Measurements from ENCODE around the gene HDAC4. TPM values are rescaled to one million over a fixed set of nuclear protein-coding genes. Genes with fewer than 3 reads are reported as not detected.

Gene HDAC4
- total RNA-seq, 4 donors from 2014 or later = 24.8 to 82.9 (median 41.3) TPM

DNA sequence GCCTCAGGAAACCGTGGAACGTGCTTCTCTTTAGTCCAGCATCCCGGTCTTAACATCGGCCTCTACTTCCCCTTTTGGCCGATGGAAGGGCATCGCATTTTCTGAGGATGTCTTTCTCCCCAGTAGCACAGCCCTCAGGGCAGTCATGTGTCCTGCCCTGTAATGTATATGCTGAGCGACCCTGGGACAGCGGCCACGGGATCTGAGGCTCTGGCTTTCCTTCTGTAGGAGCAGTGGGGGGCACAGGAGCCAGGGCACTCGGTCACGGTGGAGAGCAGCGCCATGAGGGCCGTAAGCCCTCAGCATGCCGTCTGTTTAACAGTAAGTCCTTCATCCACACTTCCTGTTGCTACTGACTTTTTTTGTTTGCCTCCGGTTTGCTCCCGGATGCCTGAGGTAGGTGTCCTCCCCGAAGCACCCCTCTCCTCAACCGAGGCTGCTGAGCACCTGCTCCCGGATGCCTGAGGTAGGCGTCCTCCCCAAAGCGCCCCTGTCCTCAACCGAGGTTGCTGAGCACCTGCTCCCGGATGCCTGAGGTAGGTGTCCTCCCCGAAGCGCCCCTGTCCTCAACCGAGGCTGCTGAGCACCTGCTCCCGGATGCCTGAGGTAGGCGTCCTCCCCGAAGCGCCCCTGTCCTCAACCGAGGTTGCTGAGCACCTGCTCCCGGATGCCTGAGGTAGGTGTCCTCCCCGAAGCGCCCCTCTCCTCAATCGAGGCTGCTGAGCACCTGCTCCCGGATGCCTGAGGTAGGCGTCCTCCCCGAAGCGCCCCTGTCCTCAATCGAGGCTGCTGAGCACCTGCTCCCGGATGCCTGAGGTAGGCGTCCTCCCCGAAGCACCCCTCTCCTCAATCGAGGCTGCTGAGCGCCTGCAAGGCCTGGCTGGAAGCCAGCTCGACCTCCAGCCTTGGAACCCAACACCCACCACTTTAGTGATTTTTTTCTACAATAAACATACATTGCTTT, 169.3 kb downstream of the HDAC4 start:
- TF ChIP-seq, protein P1, sequence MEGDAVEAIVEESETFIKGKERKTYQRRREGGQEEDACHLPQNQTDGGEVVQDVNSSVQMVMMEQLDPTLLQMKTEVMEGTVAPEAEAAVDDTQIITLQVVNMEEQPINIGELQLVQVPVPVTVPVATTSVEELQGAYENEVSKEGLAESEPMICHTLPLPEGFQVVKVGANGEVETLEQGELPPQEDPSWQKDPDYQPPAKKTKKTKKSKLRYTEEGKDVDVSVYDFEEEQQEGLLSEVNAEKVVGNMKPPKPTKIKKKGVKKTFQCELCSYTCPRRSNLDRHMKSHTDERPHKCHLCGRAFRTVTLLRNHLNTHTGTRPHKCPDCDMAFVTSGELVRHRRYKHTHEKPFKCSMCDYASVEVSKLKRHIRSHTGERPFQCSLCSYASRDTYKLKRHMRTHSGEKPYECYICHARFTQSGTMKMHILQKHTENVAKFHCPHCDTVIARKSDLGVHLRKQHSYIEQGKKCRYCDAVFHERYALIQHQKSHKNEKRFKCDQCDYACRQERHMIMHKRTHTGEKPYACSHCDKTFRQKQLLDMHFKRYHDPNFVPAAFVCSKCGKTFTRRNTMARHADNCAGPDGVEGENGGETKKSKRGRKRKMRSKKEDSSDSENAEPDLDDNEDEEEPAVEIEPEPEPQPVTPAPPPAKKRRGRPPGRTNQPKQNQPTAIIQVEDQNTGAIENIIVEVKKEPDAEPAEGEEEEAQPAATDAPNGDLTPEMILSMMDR (IDR thresholded peaks at IDR 0.05; ENCODE audit: low read depth) = no peak

DNA sequence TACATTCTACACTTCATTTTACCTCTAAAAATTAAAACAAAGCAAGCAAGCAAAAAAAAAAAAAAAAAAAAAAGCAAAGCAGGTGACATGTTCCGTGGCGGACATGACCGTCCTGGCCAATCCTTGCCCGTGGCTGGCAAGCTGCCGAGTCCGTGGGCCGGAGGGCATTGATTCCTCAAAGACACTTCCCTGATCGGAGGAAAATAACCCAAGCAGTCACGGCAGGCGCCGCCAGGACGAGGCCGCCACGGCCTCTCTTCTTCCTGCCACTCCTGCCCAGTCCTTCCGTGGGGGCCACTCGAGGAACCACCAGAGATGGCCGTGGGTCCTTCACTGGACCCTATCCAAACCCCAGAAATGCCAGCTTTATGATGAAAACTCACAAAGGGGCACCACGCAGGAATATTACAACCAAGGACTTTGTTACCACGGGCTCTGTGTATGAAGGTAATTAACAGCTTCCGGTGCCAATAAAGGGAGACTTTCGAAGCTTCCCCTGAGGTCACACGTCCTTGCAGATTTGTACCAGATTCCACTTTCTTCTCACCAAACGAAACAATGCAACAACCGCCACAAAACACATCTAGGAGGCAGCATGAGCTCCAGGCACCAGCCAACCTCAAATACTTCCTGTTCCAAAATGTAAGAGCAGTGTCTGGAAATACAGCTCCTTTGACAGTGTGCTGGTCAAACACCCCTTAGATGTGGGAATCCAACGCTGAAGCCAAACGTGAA, 170.3 kb downstream of the HDAC4 start:
- TF ChIP-seq, protein P1 (IDR thresholded peaks at IDR 0.05; ENCODE audit: low read depth) = no peak

DNA sequence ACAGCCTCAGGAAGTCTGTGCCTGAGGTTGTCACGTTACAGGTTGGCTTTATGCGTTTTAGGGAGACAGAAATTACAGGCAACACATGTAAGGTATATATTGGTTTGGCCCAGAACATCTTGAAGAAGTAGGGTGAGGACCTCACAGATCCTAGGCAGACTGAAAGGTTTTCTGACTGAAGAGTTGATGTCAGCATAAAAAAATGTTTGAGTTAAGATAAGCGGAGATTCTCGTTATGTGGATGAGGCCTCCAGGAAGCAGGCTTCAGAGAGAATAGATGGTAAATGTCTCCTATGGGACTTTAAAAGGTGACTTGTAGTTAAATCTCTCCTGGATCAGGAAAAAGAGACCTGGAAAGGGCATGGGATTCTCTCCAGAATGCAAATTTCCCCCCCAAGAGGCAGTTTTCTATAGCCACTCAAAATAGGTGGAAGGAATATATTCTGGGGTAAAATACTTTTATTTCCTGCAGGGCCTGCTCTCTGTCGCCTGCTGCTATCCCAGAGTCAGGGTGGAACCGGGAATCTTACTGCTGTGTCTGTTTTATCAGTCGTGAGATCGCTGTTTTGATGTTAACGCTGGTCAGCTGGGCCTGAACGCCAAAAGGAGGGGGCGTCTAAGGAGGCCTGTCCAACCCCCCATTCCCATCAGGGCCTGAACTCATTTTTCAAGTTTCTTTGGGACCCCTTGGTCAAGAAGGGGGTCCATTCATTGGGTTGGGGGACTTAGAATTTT, 171.1 kb downstream of the HDAC4 start:
- TF ChIP-seq, protein P1 (IDR thresholded peaks at IDR 0.05; ENCODE audit: low read depth) = no peak

DNA sequence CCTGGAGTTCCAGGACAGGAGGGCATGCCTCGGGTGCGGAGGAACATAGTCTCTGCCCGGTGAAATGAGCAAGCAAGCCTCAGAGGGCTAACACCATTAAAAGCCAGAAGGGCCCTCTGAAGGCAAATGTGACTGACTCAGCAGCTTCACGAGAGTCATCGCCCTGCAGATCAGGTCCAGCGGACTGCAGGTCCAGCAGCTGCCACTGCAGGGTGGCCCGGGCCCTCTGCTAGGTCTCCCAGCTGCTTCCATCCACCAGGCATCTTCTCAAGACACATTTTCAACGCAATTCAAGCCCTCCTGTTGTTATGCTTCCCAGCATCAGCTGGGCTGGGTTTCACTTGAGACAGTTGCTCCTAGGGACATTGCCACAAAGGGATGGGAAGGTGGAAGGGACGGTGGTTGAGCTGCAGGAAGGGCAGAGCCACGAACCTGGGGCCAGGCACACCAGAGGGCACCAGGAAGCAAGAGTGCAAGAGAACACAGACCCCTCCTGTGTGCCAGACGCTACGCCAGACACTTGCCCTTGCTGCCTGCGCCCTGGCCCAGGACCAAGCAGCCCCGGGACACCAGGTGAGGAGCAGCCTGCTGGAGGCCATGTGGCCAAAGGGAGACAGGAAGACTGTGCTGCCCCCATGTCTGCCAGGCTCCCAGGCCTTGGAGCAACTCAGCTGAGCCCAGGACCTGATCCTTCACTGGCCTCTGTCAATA, 173.0 kb downstream of the HDAC4 start:
- TF ChIP-seq, protein P1 (IDR thresholded peaks at IDR 0.05; ENCODE audit: low read depth) = no peak

DNA sequence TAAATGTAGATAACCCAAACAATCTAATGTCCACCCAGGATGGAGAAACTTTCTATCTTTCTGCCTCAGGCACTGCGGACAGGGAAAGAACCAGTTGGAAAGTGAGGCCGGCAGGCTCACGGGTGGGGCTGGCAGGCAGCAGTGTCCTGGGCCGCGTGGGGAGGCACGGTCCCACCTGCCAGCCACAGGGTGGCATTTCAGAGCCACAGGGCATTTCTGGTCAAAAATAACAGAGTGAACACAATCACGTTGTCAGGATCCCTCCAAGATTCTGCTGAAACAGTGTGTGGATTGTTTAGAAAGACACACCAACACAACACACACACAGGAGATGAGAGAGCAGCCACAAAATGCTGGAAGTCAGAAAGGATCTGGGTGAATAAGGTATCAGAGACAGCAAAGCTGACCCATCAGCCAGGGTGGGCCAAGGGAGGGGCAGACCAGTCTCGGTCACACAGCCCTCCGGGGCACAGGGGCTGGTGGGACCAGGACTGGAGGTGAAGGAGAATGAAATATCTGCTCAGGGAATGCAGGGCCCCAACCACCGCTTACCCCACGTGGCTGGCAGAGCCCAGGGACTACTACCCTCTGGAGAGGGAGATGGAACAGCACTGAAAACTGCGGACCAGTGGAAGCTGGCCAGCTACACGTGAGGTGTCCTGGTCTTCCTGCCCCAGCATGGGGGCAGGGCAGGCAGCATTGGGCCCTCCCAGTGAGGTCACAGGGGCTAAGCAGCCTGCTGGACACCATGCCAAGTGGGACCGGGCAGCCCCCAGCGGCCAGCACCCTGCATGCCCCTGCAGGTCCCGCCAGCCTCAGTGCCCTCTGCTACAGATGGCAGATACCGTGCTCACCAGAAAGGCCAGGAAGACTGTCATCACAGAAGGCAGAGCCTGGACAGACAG, 173.9 kb downstream of the HDAC4 start:
- TF ChIP-seq, protein P1 (IDR thresholded peaks at IDR 0.05; ENCODE audit: low read depth) = no peak

DNA sequence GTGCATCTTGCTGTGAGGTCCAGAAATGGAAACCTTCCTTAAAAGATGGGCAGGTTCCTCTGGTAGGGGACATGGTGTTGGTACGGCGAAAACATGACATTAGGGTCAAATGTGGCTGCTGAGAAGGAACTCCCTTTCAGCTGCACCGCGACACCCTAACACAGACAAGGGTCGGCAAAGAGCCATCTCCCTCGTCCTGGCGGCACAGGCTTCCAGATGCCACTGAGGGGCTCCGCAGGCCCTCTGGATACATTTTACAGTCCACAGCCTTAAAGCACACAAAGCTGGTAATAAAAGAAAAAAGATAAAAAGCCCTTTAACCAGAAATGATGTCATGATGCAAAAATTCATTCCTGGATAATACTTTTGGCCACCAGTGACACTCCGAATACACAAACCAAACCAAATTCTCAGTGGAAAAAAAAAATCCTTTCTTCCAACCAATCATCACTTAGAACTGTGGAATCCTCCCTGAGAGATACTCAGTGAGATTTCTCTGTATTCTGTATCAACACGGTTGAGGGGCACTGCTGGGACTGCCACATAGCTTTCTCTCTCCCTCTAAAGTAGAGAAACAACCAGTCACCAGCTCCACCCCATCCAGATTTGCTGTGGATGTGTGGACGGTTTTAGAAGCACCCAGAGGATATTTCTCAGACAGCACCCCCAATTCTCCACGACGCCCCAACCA, 174.8 kb downstream of the HDAC4 start:
- TF ChIP-seq, protein P1 (IDR thresholded peaks at IDR 0.05; ENCODE audit: low read depth) = no peak

Data from subcutaneous adipose tissue (tissue), 4 donors.